Aorta (tissue), 5 donors: ENCODE results near the gene HSPA14. TPM values are rescaled to one million over a fixed set of nuclear protein-coding genes. Genes with fewer than 3 reads are reported as not detected.

ENCODE experiments used
- ATAC-seq: fragments of 200-7000 bp; cut with Tn5 transposase; one replicate; pipeline ENCODE4 v1.9.1; 2022; ENCODE audit warnings: moderate library complexity; ENCODE audit not compliant: low FRiP score
- DNase-seq, 2 donors: peaks; one replicate each; pipeline ENCODE4 v3.0.0-alpha.2; 2020
- H3K27ac ChIP-seq, 2 donors: one replicate each; pipeline ENCODE4 v1.5.1; 2013; ENCODE audit warnings: low read length in 2 of 2, mild to moderate bottlenecking in 2 of 2, moderate library complexity in 2 of 2, control low read depth in 1 of 2, inconsistent platforms in 1 of 2, low read depth in 1 of 2
- H3K27me3 ChIP-seq, 2 donors: one replicate each; pipeline ENCODE4 v1.6.1; 2013; ENCODE audit warnings: control low read depth in 1 of 2, low read length in 1 of 2, mild to moderate bottlenecking in 1 of 2, moderate library complexity in 1 of 2; ENCODE audit not compliant: insufficient read depth in 2 of 2, control insufficient read depth in 1 of 2
- H3K36me3 ChIP-seq, 2 donors: one replicate each; pipeline ENCODE4 v1.6.1; 2013; ENCODE audit warnings: control low read depth in 1 of 2, low read length in 1 of 2, mild to moderate bottlenecking in 1 of 2; ENCODE audit not compliant: insufficient read depth in 2 of 2, control insufficient read depth in 1 of 2
- H3K4me1 ChIP-seq, 2 donors: one replicate each; pipeline ENCODE4 v1.6.1; 2013; ENCODE audit warnings: low read length in 2 of 2, control low read depth in 1 of 2, mild to moderate bottlenecking in 1 of 2, moderate library complexity in 1 of 2; ENCODE audit not compliant: insufficient read depth in 2 of 2, control insufficient read depth in 1 of 2
- H3K4me3 ChIP-seq, 2 donors: one replicate each; pipeline ENCODE4 v1.5.1; 2013; ENCODE audit warnings: low read length in 2 of 2, control low read depth in 1 of 2, mild to moderate bottlenecking in 1 of 2
- H3K9me3 ChIP-seq: one replicate; pipeline ENCODE4 v1.6.1; 2013; ENCODE audit warnings: mild to moderate bottlenecking, low read length; ENCODE audit not compliant: control insufficient read depth
- WGBS, 2 donors: extraction: QIAGEN DNeasy Blood & Tissue Kit; methylation state at CpG; one replicate each; pipeline ENCODE4 v1.1.7; 2013; 5-methylcytosine and 5-hydroxymethylcytosine counted together
- intact Hi-C, 2 donors: fragments of 100-400 bp; cut with DNase I; formaldehyde crosslinking; loops; one replicate each; pipeline versions ENCODE4 v1.14.2 to v1.15.0; 2022
- polyA plus RNA-seq, 2 donors: library from polyadenylated mRNA; stranded (reverse); fragments of 200-250 nt; gene quantifications; one replicate each; pipeline ENCODE4 v1.2.3, GENCODE V29; 2013
- total RNA-seq, 2 donors: library from RNA; stranded (reverse); fragmentation: NEBNext Ultra II Directional; extraction: Animal tissue kit (Norgen Biotek cat#: 25700); gene quantifications; one replicate each; pipeline ENCODE4 v1.2.1, GENCODE V29; 2021
- donor health status: healthy with polysubstance abuse.
- donor health status: Bipolar disorder and iron deficiency.
- donor health status: DM: no; HTN: no; CAD: no.
- donor health status: DM: no; HTN: no; CAD: no.
- donor health status: DM: yes; HTN: yes; CAD: no.

The HSPA14 gene
- total and polyA plus RNA-seq, 4 donors, result 7.3 to 11.7 (median 11.5) TPM

- Histone ChIP-seq H3K27ac (no peak overlapping the region), H3K9me3 (no peaks in the 10 kb centered on the region), H3K27me3 (no peaks in the 10 kb centered on the region), H3K4me1 (no peaks in the 10 kb centered on the region), H3K36me3 (peaks cover 0 to 2% of the 10 kb centered on the region in 2 donors), H3K4me3 (no peak overlapping the region)
- intact Hi-C loops, result loop anchor here in 1 of 2 donors (10.0 kb wide), 1 partner anchor 222 kb away; the partner anchor contains the start of gene RPP38
- ATAC-seq (no peak), DNase-seq (no peak)
- 59 to 62% methylated on average over 2 of the region's 2 CpGs for WGBS, 2 donors
These were observed 35.1 kb downstream of the HSPA14 start for GRCh38 chr10:14873090-14873760.

GRCh38 chr10:14875941-14876340, 37.8 kb downstream of the HSPA14 start:
- 93 to 94% methylated on average over 12 of the region's 12 CpGs for WGBS, 2 donors

DNA sequence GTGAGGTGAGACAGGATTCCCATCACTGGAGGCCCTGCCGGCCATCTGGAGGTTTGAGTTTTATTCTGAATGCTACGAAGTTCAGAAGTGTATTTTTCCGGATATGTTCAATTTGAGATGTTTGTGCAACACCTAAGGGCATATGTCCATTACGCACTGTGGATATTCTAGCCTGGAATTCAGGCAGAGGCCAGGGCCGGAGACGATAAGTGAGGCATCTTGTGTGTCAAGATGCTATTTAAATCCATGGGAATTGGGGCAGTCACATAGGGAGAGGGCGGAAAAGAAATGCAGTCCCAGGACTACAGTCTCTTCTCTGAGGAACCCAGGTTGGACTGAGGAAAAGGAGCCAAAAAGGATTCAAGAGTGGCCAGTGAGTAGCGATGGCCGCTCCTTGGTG, 38.7 kb downstream of the HSPA14 start:
- ATAC-seq (no peak), DNase-seq (no peak)
- Histone ChIP-seq H3K27ac (no peak overlapping the region), H3K4me3 (no peak overlapping the region), H3K4me1 (no peaks in the 10 kb centered on the region), H3K36me3 (no peaks in the 10 kb centered on the region), H3K27me3 (no peaks in the 10 kb centered on the region), H3K9me3 (no peaks in the 10 kb centered on the region)
- 89 to 92% methylated on average over 9 of the region's 9 CpGs for WGBS, 2 donors
- intact Hi-C loops, result loop anchor here in 1 of 2 donors (10.0 kb wide), 1 partner anchor 218 kb away; the partner anchor contains the start of gene RPP38

More at GRCh38 chr10:14875941-14876340, 37.8 kb downstream of the HSPA14 start:
- intact Hi-C loops, result loop anchor here in 1 of 2 donors (10.0 kb wide), 1 partner anchor 219 kb away; the partner anchor contains the start of gene RPP38
- Histone ChIP-seq H3K36me3 (no peaks in the 10 kb centered on the region), H3K27me3 (no peaks in the 10 kb centered on the region), H3K4me1 (no peaks in the 10 kb centered on the region), H3K9me3 (no peaks in the 10 kb centered on the region), H3K4me3 (no peak overlapping the region), H3K27ac (no peak overlapping the region)
- DNase-seq (no peak), ATAC-seq (no peak)

- 0% methylated on average over 66 to 102 of the region's 102 CpGs for WGBS, 2 donors
- no peaks in the 10 kb centered on the region for H3K9me3 ChIP-seq
- H3K27ac ChIP-seq, result peak within 1 kb of the TSS in 1 of 2 donors; percentile 60
- intact Hi-C loops, result loop anchor here in 1 of 2 donors (1.0 to 10.0 kb wide), 3 partner anchors 40 to 216 kb away; partner anchors contain the start of genes CDNF, DCLRE1C, HSPA14 and MSANTD7
- H3K36me3 ChIP-seq, result no peaks in the 10 kb centered on the region
- no peaks in the 10 kb centered on the region for H3K27me3 ChIP-seq
- H3K4me3 ChIP-seq, result peak within 1 kb of the TSS; percentile 81 to 98
- DNase-seq (peak; percentile 97 to 98), ATAC-seq (peak; percentile 98)
- no peaks in the 10 kb centered on the region for H3K4me1 ChIP-seq
These were observed 40.4 kb downstream of the HSPA14 start, which contains the start of gene SUV39H2 for GRCh38 chr10:14878266-14879123. Gene SUV39H2, plus strand, starts transcription at chr10:14878866. Its CDS starts 23 bp downstream, at chr10:14878889.

- Histone ChIP-seq H3K27ac (peak overlapping the region in 1 of 2 donors; percentile 28), H3K4me1 (no peaks in the 10 kb centered on the region), H3K36me3 (no peaks in the 10 kb centered on the region), H3K27me3 (no peaks in the 10 kb centered on the region), H3K9me3 (no peaks in the 10 kb centered on the region), H3K4me3 (peak overlapping the region; percentile 81 to 98)
- intact Hi-C loops, result loop anchor here in 1 of 2 donors (10.0 kb wide), 1 partner anchor 215 kb away; the partner anchor contains the start of gene RPP38
- no peak for DNase-seq
- no peak for ATAC-seq
- 0% methylated on average over 45 to 60 of the region's 60 CpGs for WGBS, 2 donors
These were observed 41.2 kb downstream of the HSPA14 start for GRCh38 chr10:14879124-14879927.

GRCh38 chr10:14879928-14880193, 41.8 kb downstream of the HSPA14 start:
- Histone ChIP-seq H3K9me3 (no peaks in the 10 kb centered on the region), H3K27ac (no peak overlapping the region), H3K27me3 (no peaks in the 10 kb centered on the region), H3K36me3 (no peaks in the 10 kb centered on the region), H3K4me3 (no peak overlapping the region), H3K4me1 (no peaks in the 10 kb centered on the region)
- DNase-seq, result no peak
- intact Hi-C loops, result loop anchor here in 1 of 2 donors (10.0 kb wide), 1 partner anchor 215 kb away; the partner anchor contains the start of gene RPP38
- WGBS, 2 donors, result 3 to 4% methylated on average over 5 of the region's 5 CpGs
- ATAC-seq, result no peak

- ATAC-seq (no peak), DNase-seq (no peak)
- 63 to 66% methylated on average over 7 of the region's 7 CpGs for WGBS, 2 donors
- Histone ChIP-seq H3K4me1 (no peaks in the 10 kb centered on the region), H3K36me3 (no peaks in the 10 kb centered on the region), H3K27me3 (no peaks in the 10 kb centered on the region), H3K27ac (no peak overlapping the region), H3K9me3 (no peaks in the 10 kb centered on the region), H3K4me3 (no peak overlapping the region)
- intact Hi-C loops, result no loop called here
These were observed 42.1 kb downstream of the HSPA14 start for GRCh38 chr10:14880229-14880628.

- Histone ChIP-seq H3K36me3 (no peaks in the 10 kb centered on the region), H3K4me1 (no peaks in the 10 kb centered on the region), H3K9me3 (no peaks in the 10 kb centered on the region), H3K27me3 (no peaks in the 10 kb centered on the region), H3K4me3 (no peak overlapping the region), H3K27ac (no peak overlapping the region)
- WGBS, 2 donors, result 92 to 98% methylated on average over 3 of the region's 3 CpGs
- no peak for DNase-seq
- no peak for ATAC-seq
- intact Hi-C loops, result no loop called here
These were observed 46.0 kb downstream of the HSPA14 start for GRCh38 chr10:14884082-14884481.
